HG03558 (cell line): Measurements from ENCODE around the gene PLEKHS1.

ENCODE experiments used
- ATAC-seq: cut with Tn5 transposase; IDR thresholded peaks from one replicate; pipeline ENCODE4 v1.9.1; 2021; ENCODE audit warnings: moderate number of reproducible peaks; ENCODE audit not compliant: unreplicated experiment; ENCODE audit errors: extremely low read depth

The PLEKHS1 gene

DNA sequence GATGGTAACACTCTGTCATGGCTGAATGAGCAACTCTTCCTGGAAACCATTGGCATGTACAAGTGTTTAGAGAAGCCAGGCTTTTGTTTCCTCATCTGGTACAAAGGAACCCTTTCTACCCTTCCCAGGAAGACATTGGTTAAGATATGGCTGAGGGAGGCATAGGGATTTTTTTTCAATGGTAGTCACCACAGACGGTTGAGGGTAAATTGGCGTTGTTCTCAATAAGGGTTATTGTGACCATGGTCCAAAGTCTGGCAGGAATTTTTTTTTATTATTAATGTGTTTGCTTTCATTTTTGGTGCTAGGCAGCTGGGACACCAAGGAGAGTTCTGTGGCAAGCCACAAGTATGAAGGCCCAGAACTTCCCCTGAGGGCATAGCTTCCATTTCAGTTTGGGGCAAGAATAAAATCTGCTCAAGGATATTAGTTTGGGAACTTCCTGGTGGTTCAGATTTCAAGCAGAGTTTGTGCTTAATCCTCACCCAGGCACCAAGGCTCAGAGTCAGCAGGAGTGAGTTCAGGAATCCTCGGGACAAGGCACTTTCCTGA lies at the start of gene PLEKHS1:
Gene PLEKHS1 (plus strand): TSS at position 502 of the 552 bp plus-strand sequence. CDS start 3,596 bp downstream, outside the sequence.
- ATAC-seq: no peak

DNA sequence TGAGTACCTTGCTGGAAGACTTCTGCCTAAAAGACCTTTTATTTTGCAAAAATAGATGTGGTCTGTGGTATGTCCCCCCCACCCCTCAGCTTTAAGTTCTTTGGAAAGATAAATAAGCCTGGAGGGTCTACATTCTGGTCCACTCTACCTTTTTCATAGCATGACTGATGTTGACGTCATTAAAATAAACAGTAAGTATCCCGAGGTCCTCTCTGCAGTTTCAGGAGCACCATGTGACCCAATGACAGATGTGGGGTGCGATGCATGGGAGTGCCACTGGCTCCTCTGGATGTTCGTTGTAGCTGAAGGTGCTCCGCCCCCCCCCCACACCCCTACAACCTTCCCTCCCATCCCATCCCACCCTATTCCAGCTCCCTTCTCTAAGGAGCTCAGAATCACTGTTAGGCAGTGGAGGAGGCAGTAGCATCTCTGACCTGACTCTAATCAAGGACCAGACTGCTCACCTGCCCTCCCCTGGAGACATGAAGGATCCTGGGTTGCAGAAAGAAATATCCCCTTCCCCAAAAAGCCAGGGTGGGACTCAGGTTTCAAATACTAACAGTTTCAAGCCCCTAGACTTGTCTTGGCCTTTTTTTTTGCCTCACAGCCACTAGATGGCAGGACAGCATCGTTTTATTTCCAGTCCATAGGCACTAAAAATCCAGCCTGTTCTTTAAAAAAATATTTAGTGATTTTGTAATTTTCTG lies 46.7 kb upstream of the PLEKHS1 start:
- ATAC-seq: no peak

DNA sequence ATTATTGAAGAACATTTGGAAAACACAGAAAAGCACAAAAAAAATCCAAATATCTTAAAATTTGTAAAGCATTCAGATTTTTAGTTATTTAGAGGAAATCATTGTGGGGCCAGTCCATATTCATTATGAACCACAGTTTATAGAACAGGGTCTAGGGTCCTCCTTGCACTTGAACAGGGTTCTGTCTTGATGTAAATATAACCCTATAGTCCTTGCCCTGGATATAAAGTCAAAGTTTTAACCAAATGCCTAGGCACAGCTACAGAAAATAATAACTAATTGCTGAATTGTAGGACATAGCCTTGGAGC lies 46.2 kb upstream of the PLEKHS1 start:
- no peak for ATAC-seq

DNA sequence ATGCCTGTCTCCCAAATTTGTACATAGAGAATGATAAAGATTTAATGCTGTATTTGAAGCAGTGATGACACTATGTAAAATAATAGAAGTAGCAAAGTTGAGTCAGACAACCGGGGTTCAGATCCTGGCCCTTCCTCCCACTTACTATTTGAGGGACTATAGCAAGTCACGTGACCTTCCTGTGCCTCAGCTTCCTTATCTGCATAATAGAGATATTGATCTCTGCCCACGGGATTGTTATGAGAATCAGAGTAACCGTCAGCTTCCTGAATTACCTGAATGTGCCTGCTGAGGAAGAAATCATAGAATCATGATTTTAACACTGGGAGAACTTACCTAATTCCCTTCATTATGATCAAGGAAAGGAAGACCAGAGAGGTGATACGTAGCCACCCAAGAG lies 44.9 kb upstream of the PLEKHS1 start:
- ATAC-seq: no peak

DNA sequence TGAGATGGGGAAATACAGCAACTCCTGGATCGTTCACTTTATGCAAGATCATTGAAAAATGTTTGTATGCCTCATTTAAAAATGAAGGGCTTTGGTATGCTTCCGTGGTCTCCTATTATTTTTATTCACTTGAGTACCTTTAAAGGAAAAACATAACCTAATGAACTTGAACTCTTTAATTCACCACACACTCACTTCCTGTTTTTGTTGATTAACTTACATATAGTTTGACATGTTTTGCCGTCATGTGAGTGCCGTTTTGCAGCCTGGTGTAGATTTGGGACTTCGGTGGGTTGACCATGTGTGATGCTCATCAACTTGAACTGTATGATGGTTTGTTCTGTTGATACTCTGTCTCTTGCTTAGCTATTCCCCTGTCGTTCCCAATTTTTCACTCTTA lies 42.8 kb upstream of the PLEKHS1 start:
- no peak for ATAC-seq

DNA sequence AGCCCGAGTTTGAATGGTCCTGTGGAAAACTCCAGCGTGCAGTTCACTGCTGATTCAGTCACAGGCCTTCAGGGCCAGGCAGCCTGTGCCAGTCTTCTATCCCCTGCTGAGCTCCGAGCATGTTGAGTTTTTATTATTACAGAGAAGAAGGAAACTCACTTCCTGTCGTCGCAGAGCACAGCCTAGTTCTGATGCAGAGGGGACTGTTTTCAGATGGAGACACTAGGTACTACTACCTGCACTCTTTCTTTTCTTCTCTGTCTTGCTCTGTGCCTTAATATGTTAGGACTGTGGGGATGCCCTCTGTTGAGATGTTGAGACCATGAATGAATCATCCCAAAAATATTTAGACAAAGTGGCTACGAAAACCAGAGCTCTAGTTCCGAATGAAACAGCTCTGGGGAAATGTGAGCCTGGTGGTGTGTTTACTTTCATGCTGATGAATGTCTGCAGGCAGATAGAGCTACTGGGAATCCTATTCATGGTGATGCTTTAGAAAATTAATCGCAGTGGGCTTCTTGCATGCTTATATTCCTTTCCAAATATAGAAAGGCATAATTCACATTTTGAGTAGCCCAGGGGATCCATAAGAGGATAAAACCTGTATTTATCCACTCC lies 42.2 kb upstream of the PLEKHS1 start:
- ATAC-seq: no peak

DNA sequence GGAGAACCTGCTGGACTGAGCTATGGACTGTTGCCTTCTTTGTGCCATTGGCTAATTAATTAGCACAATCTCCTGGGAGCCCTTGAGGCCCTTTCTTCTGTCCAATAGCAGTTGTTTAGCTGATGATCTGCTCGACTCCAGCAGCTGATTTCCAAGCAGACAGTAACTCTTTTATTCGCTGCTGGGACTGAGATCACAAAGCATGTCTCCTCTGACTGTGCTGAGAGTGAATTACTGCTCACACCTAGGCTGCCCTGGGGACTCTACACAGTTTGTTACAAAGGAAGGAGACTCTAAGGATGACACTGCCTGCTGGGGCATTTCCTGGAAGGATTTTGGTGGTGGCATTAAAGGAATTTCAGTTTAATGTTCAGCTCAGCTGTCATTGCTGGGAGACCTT lies 40.3 kb upstream of the PLEKHS1 start:
- no peak for ATAC-seq

DNA sequence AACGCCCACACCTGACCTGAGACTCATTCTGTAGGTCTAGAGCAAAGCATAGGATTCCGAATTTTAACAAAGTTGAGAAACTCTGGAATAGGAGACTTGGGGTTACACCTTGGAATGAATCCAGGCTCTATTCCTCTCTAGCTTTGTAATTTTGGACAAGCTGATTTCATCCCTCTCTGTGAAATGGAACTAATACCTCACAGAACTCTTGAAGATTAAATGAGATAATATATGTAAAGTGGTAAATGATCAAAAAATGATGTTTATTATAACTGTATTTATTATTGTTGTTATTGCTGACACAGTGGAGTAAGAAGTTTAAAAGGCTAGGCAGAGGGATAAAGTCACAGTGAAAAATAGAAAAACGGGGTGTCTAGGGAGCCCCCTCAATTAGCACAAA lies 39.5 kb upstream of the PLEKHS1 start:
- ATAC-seq: no peak

DNA sequence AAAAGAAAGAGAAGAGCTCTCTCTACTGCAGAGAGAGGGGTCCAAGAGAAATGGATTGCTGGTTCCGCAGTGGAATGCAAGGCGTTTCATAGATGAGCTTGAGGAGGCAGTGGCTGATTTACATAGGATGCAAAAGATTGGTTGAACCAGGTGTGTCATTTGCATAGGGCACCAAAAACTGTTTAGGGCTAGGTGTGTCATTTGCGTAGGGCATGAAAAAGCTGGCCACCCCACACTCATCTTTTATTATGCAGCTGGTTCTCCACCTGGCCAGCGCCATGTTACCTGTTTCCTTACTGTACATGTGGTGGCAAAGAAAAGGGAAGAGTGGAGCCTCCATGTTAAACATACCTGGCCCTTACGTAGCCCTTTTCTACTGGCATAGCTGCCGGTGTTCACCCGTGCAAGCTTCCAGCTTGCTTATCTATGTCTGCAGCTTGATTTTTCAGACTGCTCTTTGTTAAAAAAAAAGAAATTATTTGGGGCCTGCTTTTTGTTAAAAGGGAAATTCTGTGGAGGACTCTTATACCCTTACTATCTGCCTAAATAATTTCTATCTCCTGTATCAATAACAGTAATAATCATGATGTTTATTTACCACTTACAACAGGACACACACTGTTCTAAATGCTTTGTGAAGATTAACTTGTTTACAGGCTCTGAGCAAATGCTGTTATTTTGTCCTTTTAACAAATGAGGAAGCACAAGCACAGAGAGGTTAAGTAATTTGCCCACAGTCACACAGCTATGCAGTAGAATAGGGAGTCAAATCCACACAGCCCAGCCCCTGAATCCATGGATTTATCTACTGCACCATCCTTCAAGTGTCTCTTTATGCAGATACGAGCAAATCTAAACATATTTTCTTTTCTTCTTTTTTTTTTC lies 38.5 kb upstream of the PLEKHS1 start:
- ATAC-seq: no peak

DNA sequence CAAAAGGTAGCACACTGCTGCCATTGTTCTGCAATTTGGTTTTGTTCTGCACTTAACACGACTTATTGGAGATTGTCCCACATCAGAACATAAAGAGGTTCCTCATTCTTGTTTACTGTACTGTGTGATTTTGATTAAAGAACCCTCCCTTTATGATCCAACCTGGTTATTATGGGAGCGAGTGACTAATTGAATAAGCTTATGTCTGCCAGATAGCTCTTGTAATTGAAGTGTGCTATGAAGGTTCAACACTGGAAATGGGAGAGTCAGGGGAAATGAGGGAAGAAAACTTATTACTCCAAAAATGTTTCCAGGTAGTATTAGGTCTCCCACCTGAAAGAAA lies 37.9 kb upstream of the PLEKHS1 start:
- ATAC-seq: no peak

DNA sequence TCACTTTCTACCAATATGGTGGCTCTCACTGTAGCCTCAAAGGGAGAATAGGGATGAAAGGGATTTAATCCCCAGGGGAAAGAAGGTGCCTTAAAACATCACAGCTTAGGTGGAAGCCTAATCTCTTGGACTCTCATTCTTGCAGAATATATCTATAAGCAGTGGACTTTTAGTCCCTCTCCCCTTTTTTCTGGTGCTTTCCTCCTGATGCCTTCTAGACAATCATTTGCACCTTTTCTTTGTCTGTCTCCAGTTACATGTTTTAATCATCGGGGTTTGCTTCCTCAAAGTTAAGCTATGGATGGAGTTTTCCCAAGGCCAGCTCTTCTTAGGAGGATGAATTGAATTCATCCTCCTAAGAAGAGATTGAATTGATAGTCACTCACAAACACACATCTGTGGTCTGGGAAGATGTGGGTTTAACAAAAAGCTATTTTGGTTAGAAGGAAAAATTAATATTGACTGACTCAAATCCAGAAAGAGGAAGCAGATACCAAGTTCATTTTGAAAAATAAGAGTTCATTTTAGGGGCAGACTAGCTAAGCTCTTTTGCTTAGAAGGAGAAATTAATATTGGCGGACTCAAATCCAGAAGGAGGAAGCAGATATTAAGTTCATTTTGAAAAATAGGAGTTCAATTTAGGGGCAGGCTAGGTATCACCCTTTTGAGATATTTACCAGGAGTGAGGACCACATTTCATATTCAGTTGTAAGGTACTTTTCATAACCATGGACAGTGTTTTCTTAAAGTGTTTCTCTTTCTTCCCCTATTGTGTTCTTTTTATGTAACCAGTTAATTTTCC lies 35.2 kb upstream of the PLEKHS1 start:
- ATAC-seq: no peak

DNA sequence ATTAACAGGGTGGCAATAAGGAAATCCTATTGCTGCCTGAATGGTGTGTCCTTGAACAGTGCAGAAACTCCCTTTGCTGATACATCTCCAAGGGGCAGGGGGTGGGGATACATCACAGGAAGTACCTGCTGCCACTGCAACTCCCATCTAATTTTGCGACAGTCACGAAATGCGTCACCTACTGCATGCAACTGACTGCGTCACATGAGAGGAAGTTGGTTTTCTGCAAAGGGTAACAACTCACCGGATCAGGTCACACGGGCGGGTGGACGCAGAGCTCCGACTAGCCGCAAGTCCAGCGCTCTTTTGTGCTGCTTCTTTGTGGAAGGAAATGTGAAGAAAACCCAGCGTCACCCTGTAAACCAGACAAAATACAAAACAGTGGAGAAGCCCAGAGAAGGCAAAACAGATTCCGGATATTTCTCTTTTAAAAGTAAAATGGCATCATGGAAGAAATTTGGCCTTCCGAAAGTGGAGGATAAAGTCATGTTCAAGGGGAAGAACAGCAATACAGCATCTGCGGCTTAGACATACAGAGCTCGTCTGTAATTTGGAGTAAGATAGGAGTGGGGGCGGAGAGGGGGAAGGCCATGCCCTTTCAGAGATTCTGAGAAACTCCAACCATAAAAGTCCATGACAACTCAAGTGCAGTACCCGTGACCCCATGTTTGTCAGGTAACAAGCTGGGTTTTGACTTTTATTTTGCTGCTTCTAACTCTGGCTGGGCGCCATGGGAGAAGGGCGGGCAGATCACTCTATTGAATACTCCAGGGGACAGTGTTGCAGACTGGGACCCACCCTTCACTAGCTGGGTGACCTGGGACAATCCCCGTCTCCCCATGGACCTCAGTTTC lies 32.3 kb upstream of the PLEKHS1 start:
- no peak for ATAC-seq

DNA sequence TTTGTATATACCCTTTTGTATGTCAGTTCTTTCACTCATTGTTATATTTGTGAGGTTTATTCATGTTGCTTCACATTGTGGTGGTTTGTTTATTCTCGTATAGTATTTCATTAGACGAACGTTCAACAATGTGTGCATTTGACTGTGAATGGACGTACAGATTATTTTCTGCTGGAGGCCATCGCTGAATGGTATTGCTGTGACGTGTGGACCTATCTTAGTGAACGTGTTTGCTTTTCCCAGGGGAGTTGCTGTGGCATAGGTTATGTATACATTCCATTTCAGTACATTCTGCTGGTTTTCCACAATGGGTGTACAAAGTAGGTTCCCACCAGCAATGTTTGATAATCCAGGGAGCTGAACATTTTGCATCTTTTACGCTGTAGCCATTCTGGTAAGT lies 31.1 kb upstream of the PLEKHS1 start:
- ATAC-seq: no peak

DNA sequence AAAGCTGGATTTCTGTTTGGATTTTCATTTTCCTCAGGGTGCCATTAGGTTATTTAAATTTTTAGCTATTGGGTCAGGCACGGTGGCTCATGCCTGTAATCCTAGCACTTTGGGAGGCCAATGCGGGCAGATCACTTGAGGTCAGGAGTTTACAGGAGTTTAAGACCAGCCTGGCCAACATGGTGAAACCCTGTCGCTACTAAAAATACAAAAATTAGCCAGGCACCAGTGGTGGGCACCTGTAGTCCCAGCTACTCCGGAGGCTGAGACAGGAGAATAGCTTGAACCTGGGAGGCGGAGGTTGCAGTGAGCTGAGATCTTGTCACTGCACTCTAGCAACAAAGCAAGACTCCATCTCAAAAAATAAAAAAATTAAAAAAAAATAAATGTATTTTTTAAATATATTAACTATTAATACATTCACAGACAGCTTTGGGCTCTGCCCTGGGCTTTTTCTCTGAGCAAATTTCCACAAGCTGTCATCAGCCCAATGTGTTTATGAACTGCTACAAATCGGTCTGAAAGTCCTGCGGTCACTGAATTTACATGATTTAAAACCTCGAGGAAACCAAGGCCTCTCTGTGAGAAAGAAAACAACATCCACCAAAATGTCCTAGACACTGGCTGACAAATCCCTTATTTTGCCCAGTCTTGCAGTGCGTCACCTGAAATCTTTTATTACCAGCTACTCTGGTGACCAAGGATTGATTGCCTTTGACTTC lies 19.2 kb upstream of the PLEKHS1 start:
- ATAC-seq: no peak

DNA sequence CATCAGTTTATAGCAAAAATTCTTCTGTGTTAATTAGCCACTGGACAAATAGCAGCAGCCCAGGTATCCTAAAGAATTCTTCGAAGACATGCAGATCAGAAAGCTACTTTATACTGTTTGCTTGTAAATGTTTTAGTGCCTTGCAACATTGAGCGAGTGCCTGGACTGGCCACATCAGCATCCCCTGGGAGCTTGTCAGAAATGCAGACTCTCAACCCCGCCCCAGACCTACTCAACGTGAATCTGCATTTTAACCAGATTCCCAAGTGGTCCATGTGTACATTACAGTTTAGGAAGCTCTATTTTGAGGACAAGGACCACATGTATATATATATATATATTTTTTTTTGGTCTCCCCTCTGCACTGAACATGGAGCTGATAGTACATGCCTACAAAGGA lies 18.5 kb upstream of the PLEKHS1 start:
- no peak for ATAC-seq

DNA sequence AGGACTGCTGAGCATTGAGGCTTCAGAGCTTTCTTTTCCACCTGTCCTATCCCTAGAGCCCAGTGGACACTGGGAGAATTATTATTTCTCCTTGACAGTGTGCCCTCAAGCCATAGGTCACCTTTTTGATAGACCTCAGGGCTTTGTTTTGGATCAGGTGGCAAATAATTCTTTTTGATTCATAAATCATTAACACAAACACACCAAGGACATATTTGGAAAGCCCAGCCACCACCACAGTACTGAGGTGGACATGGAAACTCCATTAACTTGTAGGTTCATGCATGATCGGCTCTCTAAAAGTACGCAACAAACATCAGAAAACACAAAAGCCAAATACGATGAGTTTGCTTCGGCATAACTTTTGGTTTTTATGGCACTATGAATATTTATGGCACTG lies 17.8 kb upstream of the PLEKHS1 start:
- ATAC-seq: no peak

DNA sequence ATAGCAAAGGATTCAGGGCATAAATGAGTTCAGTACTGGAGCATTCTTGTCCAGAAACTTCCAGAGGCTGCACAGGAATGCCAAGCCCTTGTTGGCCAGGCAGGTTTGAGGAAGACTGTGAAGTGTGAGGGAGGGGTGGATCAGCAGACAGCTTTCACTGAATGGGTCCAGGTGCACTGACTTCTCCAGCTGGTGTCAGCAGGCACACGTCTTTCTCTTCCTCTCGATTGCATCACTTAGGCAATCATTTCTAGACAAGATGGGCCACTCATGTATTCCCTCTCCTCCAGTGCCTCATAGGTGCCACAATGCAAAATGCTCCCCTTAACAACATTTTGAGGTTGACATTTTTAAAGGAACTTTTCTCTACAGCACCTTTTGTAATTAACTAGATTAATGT lies 15.6 kb upstream of the PLEKHS1 start:
- peak; percentile 61 for ATAC-seq

DNA sequence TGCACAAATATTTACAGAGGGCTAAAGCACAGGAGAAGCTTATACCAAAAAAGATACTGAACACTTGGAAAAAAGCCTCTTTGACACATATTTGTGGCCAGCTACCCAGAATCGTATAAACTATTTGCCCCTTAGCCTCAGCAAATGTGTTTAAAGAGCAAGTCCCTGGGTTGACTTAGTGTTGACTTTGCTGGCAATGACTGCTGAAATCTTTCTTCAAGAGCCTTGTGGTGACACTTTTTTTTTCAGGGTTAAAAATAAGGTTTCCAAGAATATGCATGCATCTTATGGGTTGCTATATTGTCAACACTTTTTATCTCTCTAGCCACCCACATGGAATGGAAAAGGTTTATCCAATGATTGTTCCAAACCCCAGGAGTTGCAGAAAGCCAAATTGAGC lies 14.9 kb upstream of the PLEKHS1 start:
- no peak for ATAC-seq

DNA sequence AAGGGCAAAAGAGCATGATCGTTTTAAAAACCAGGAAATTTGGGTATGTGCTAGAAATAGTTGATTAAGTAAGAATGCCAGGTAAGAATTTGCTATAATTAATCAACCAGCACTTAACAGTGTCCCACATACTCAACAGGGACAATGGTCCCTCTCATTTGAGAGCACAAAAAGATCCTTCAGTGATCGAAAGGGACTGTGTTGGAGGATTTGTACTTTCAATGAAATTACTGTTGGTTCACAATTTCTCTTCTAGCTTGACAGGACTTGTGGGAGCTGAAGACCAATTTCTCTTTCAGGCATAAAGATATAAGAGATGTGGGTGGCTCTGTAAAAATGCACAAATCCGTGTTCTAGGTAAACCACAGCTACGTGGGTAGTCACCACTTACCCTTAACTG lies 12.5 kb upstream of the PLEKHS1 start:
- no peak for ATAC-seq
